ENCODE results near the gene ZNF219. TPM values are rescaled to one million over a fixed set of nuclear protein-coding genes. Genes with fewer than 3 reads are reported as not detected.

The ZNF219 gene
- total and polyA plus RNA-seq, 2 of the 13 experiments (the other 11 are each of a cell fraction or from before 2014, with no cell fraction given): 34.5 to 36.6 TPM

DNA sequence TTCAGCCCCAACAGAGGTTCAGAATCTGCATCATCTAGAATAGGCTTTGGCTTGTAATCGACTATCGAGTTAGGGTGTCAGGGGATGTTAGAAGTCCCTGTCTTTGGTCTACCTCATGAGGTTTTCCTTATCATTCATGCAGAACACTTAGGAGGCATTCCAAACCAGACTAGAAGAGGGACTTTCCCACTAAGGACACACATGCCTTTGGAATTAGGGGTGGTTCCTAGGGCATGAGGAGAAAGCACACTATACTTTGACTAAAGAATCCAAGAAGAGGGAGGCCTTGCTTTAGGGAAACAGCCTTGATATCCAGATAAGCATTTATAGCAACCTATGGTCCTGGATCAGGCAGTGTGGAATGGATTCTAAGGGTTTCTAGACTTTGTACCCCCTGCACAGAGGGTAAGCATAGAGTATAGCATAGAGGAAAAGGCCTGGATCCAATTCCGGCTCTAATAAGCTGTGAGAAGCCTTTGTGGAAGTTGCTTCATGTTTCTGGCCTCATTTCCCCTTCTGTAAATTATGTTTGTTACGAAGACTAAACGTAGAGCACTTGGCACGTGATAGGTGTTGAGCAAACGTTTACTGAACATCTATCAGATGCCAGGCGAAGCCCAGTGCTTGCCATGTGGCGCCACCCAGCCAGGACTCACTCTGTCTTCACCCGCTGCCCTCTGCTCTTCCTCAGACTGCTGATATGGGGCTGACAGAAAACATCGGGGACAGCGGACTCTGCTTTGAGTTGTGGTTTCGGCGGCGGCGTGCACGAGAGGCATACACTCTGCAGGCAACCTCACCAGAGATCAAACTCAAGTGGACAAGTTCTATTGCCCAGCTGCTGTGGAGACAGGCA lies 13.2 kb downstream of the ZNF219 start (continued):
- TF ChIP-seq, protein P1, sequence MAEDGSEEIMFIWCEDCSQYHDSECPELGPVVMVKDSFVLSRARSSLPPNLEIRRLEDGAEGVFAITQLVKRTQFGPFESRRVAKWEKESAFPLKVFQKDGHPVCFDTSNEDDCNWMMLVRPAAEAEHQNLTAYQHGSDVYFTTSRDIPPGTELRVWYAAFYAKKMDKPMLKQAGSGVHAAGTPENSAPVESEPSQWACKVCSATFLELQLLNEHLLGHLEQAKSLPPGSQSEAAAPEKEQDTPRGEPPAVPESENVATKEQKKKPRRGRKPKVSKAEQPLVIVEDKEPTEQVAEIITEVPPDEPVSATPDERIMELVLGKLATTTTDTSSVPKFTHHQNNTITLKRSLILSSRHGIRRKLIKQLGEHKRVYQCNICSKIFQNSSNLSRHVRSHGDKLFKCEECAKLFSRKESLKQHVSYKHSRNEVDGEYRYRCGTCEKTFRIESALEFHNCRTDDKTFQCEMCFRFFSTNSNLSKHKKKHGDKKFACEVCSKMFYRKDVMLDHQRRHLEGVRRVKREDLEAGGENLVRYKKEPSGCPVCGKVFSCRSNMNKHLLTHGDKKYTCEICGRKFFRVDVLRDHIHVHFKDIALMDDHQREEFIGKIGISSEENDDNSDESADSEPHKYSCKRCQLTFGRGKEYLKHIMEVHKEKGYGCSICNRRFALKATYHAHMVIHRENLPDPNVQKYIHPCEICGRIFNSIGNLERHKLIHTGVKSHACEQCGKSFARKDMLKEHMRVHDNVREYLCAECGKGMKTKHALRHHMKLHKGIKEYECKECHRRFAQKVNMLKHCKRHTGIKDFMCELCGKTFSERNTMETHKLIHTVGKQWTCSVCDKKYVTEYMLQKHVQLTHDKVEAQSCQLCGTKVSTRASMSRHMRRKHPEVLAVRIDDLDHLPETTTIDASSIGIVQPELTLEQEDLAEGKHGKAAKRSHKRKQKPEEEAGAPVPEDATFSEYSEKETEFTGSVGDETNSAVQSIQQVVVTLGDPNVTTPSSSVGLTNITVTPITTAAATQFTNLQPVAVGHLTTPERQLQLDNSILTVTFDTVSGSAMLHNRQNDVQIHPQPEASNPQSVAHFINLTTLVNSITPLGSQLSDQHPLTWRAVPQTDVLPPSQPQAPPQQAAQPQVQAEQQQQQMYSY (CRISPR knock-in tag; IDR thresholded peaks at IDR 0.05): peak; percentile 94
- TF ChIP-seq GTF2F1 (IDR thresholded peaks at IDR 0.05; ENCODE audit: low read length) (no peak), ZNF776 (CRISPR knock-in tag; IDR thresholded peaks at IDR 0.05) (no peak), MAZ (IDR thresholded peaks at IDR 0.05; ENCODE audit: borderline replicate concordance, low read depth, low read length) (no peak), MAZ (CRISPR knock-in tag; IDR thresholded peaks at IDR 0.05; ENCODE audit: low read depth) (no peak), GABPB1 (CRISPR knock-in tag; IDR thresholded peaks at IDR 0.05) (no peak), NFYB (CRISPR knock-in tag; IDR thresholded peaks at IDR 0.05) (no peak)
- TF ChIP-seq, protein P2, sequence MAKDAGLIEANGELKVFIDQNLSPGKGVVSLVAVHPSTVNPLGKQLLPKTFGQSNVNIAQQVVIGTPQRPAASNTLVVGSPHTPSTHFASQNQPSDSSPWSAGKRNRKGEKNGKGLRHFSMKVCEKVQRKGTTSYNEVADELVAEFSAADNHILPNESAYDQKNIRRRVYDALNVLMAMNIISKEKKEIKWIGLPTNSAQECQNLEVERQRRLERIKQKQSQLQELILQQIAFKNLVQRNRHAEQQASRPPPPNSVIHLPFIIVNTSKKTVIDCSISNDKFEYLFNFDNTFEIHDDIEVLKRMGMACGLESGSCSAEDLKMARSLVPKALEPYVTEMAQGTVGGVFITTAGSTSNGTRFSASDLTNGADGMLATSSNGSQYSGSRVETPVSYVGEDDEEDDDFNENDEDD (CRISPR knock-in tag; IDR thresholded peaks at IDR 0.05; ENCODE audit: borderline replicate concordance): no peak
- TF ChIP-seq, protein P3, sequence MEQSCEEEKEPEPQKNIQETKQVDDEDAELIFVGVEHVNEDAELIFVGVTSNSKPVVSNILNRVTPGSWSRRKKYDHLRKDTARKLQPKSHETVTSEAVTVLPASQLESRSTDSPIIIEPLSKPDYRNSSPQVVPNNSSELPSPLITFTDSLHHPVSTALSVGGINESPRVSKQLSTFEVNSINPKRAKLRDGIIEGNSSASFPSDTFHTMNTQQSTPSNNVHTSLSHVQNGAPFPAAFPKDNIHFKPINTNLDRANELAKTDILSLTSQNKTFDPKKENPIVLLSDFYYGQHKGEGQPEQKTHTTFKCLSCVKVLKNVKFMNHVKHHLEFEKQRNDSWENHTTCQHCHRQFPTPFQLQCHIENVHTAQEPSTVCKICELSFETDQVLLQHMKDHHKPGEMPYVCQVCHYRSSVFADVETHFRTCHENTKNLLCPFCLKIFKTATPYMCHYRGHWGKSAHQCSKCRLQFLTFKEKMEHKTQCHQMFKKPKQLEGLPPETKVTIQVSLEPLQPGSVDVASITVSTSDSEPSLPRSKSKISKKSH (CRISPR knock-in tag; IDR thresholded peaks at IDR 0.05; ENCODE audit: borderline replicate concordance): peak; percentile 53; the same call in 1 of the 2 replicates
- TF ChIP-seq, protein P4, sequence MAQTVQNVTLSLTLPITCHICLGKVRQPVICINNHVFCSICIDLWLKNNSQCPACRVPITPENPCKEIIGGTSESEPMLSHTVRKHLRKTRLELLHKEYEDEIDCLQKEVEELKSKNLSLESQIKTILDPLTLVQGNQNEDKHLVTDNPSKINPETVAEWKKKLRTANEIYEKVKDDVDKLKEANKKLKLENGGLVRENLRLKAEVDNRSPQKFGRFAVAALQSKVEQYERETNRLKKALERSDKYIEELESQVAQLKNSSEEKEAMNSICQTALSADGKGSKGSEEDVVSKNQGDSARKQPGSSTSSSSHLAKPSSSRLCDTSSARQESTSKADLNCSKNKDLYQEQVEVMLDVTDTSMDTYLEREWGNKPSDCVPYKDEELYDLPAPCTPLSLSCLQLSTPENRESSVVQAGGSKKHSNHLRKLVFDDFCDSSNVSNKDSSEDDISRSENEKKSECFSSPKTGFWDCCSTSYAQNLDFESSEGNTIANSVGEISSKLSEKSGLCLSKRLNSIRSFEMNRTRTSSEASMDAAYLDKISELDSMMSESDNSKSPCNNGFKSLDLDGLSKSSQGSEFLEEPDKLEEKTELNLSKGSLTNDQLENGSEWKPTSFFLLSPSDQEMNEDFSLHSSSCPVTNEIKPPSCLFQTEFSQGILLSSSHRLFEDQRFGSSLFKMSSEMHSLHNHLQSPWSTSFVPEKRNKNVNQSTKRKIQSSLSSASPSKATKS (CRISPR knock-in tag; IDR thresholded peaks at IDR 0.05): no peak

All from HepG2 (cell line).